NT2/D1 (cell line): ENCODE results near the gene PEX5L.

Source experiments
- YY1 ChIP-seq: IDR thresholded peaks from 2 replicates; pipeline ENCODE4 v1.6.1; 2011; ENCODE audit not compliant: insufficient read length, insufficient read depth
- ZNF274 ChIP-seq: IDR thresholded peaks from 2 replicates; pipeline ENCODE4 v1.6.1; 2011; ENCODE audit warnings: mild to moderate bottlenecking, low read depth, low read length

GRCh38 chr3:180036671-180037455 is at the start of gene PEX5L:
- TF ChIP-seq YY1 (no peak), ZNF274 (no peak)
